GM18868 (cell line): ENCODE data around the gene TUBA8.
"Not testable (repeated sequence)": the region's sequence is repeated elsewhere in the genome, so short reads cannot be mapped to it uniquely, and the experiment has no call there.

Experiments
- ATAC-seq: cut with Tn5 transposase; IDR thresholded peaks from one replicate; pipeline ENCODE4 v1.9.1; 2021; ENCODE audit warnings: mild to moderate bottlenecking, moderate library complexity; ENCODE audit not compliant: unreplicated experiment

TUBA8 gene

DNA sequence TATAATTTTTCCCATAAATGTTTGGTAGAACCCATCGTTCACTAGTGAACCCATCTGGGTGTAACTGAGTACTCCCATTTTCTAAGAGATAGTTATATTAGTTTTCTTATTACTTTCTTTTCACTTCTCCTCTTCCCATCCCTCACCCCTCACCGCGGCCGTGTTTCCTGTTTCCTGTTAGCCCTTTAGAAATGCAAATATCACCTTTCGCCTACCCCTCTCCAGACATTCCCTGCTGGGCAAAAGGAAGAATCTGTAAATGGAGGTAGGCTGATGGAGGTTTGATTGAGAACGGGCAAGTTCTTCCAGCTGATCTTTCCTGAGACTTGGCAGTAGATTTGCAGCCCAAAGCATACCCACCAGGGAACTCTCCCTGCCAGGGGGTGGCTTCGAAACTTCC, 54.7 kb downstream of the TUBA8 start:
- ATAC-seq, result not testable (repeated sequence)

DNA sequence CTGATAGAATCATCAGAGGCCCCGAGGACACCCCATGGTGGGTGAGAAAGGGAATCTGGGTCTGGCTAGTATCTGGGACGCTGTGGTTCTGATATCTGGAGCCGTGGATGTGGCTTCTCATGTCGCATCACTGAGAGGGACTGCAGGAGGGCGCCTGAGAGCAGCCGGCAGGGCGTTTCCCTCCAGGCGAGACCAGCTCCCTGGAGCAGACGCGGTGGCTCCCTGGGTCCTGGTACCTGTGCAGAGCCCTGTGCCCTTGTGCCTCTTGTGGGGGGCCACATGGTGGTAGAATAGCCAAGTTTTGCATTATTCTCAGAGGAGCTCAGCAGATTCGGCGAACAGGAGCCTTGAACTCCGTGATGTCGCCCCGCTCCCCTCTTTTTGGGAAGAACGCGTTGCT, 59.7 kb downstream of the TUBA8 start:
- ATAC-seq, result not testable (repeated sequence)

DNA sequence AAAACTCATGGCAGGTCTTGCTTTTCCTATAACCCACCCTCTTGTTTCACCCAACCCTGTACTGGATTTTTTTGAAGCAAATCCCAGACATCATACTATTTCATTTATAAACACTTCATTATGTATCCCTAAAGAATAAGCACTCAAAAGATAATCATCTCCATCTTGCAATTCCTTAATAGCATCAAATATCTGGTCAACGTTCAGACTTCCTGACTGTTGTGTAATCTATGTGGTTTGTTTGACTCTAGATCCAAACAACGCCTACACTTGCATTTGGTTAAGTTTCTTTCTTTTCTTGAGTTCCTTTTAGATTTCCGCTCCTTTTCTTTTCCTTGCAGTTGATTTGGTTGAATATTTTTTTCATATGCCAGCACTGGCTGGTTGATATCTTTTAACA, 61.6 kb downstream of the TUBA8 start:
- not testable (repeated sequence) for ATAC-seq

GRCh38 chr22:18172776-18173175, 62.2 kb downstream of the TUBA8 start:
- not testable (repeated sequence) for ATAC-seq

DNA sequence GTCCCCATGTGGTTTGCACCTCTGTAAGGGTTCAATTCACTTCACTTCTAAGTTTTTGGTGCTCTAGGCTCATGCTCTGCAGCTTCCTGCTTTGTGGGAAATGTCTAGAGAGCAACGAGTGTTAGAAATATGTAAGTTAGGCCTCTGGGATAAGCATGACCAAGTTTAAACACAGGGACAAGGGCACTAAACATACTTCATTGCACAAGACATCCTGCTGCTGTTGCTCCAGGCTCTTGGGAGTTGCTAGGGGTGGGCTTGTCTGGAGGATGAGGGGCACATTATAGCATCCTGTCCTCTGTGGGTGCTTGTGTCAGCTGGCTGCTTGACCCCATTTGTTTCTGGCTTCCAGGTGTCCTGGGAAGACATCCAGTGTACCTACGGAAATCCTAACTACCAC, 62.8 kb downstream of the TUBA8 start:
- ATAC-seq, result not testable (repeated sequence)
